Measurements from ENCODE around the gene BECN2. TPM values are rescaled to one million over a fixed set of nuclear protein-coding genes. Genes with fewer than 3 reads are reported as not detected.

The BECN2 gene
- total RNA-seq, 4 donors from 2014 or later: not detected

- no peak for DNase-seq (ENCODE audit: extremely low spot score)
- Histone ChIP-seq H3K36me3 (no peaks in the 10 kb centered on the region), H3K27ac (replicated peaks in 1 of 4) (no peak overlapping the region), H3K4me1 (no peaks in the 10 kb centered on the region), H3K4me3 (no peak overlapping the region), H3K9me3 (no peaks in the 10 kb centered on the region), H3K27me3 (no peaks in the 10 kb centered on the region)
- TF ChIP-seq CTCF (IDR thresholded peaks at IDR 0.05) (no peak), EP300 (IDR thresholded peaks at IDR 0.05) (no peak), POLR2AphosphoS5 (IDR thresholded peaks at IDR 0.05) (no peak), POLR2A (IDR thresholded peaks at IDR 0.05; ENCODE audit: low read depth) (no peak)
- intact Hi-C loops (cut with DNase I): no loop called here
- 88% methylated on average over 10 of the region's 10 CpGs for WGBS
Measured at GRCh38 chr1:241924080-241924808, 33.3 kb upstream of the BECN2 start.

DNA sequence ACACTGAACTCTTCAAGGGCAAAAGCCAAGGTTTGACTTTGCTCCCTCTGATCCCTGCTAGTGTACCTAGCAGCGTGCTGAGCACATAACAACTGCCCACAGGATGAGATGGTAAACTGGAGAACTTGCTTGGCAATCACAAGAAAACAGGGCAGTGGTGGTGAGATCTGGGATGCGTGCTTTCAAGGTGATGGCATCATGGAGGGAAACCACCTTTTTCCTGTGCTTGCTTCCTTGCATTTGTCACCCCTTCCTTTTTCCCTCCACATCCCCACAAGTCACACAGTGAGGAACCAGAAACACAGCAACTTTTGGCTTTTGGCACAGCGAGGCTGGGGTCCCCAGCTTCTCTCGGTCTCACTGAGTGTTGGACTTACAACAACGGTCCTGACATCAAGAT is 31.4 kb upstream of the BECN2 start:
- no peak overlapping the region for H3K27ac ChIP-seq (replicated peaks in 1 of 4)
- 85% methylated on average over 5 of the region's 5 CpGs for WGBS
- no peaks in the 10 kb centered on the region for H3K36me3 ChIP-seq
- no peak for TF ChIP-seq POLR2A (IDR thresholded peaks at IDR 0.05; ENCODE audit: low read depth)
- TF ChIP-seq EP300 (IDR thresholded peaks at IDR 0.05): no peak
- no peak for TF ChIP-seq POLR2AphosphoS5 (IDR thresholded peaks at IDR 0.05)
- no peak for TF ChIP-seq CTCF (IDR thresholded peaks at IDR 0.05)
- no peak for DNase-seq (ENCODE audit: extremely low spot score)
- H3K4me1 ChIP-seq: no peaks in the 10 kb centered on the region
- no peaks in the 10 kb centered on the region for H3K27me3 ChIP-seq
- no peak overlapping the region for H3K4me3 ChIP-seq
- intact Hi-C loops (cut with DNase I): no loop called here
- H3K9me3 ChIP-seq: no peaks in the 10 kb centered on the region

DNA sequence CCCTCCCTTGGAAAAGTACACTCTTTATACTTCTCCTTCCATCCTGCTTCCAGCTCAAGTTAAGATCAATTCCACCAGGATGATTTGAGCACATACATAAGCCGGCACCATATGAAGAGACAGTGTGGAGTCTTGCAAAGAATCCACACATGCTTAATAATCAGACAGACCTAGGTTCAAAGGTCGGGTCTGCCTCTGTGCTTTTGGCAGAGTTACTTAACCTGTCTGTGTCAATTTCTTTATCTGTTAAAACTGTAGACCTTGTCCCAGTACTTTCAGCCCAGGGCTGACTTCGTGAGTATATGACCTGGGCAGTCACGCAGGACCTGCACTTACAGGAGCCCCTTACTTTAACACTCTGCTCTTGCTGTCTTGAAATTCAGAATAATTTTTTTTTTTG is 30.2 kb upstream of the BECN2 start:
- 78% methylated on average over 4 of the region's 4 CpGs for WGBS

GRCh38 chr1:241932845-241933244 is 24.7 kb upstream of the BECN2 start:
- H3K9me3 ChIP-seq: no peaks in the 10 kb centered on the region
- intact Hi-C loops (cut with DNase I): no loop called here
- 69% methylated on average over 2 of the region's 6 CpGs for WGBS

More for the DNA sequence above, 30.2 kb upstream of the BECN2 start:
- intact Hi-C loops (cut with DNase I): no loop called here
- Histone ChIP-seq H3K4me3 (no peak overlapping the region), H3K27ac (replicated peaks in 1 of 4) (no peak overlapping the region), H3K9me3 (no peaks in the 10 kb centered on the region), H3K36me3 (no peaks in the 10 kb centered on the region), H3K4me1 (no peaks in the 10 kb centered on the region), H3K27me3 (no peaks in the 10 kb centered on the region)
- no peak for TF ChIP-seq CTCF (IDR thresholded peaks at IDR 0.05)
- TF ChIP-seq EP300 (IDR thresholded peaks at IDR 0.05): no peak
- no peak for TF ChIP-seq POLR2A (IDR thresholded peaks at IDR 0.05; ENCODE audit: low read depth)
- TF ChIP-seq POLR2AphosphoS5 (IDR thresholded peaks at IDR 0.05): no peak
- no peak for DNase-seq (ENCODE audit: extremely low spot score)

More at GRCh38 chr1:241932845-241933244, 24.7 kb upstream of the BECN2 start:
- Histone ChIP-seq H3K4me1 (no peaks in the 10 kb centered on the region), H3K27me3 (no peaks in the 10 kb centered on the region), H3K4me3 (no peak overlapping the region), H3K36me3 (no peaks in the 10 kb centered on the region), H3K27ac (replicated peaks in 1 of 4) (no peak overlapping the region)
- no peak for TF ChIP-seq POLR2AphosphoS5 (IDR thresholded peaks at IDR 0.05)
- no peak for TF ChIP-seq CTCF (IDR thresholded peaks at IDR 0.05)
- DNase-seq (ENCODE audit: extremely low spot score): no peak
